H9 (cell line): Measurements from ENCODE around the gene LIN9. TPM values are rescaled to one million over a fixed set of nuclear protein-coding genes. Genes with fewer than 3 reads are reported as not detected.

ENCODE experiments used
- DNase-seq: peaks from one replicate; pipeline ENCODE4 v3.0.0-alpha.2; 2017
- H2AFZ ChIP-seq: one replicate; pipeline ENCODE4 v1.6.1; 2013; ENCODE audit warnings: mild to moderate bottlenecking, low read length, control low read depth, moderate library complexity
- H2AK5ac ChIP-seq: 2 replicates; pipeline ENCODE4 v1.6.1; 2013; ENCODE audit warnings: low read length, control low read depth, mixed read lengths; ENCODE audit not compliant: insufficient read length
- H2BK120ac ChIP-seq: one replicate; pipeline ENCODE4 v1.6.1; 2013; ENCODE audit warnings: low read depth, mild to moderate bottlenecking, low read length, control low read depth, inconsistent platforms; ENCODE audit not compliant: poor library complexity, severe bottlenecking
- H2BK12ac ChIP-seq: 2 replicates; pipeline ENCODE4 v1.6.1; 2013; ENCODE audit warnings: low read length, control low read depth, mixed read lengths, low read depth; ENCODE audit not compliant: insufficient read length
- H2BK15ac ChIP-seq: 2 replicates; pipeline ENCODE4 v1.6.1; 2013; ENCODE audit warnings: low read depth, low read length, control low read depth
- H2BK20ac ChIP-seq: one replicate; pipeline ENCODE4 v1.6.1; 2013; ENCODE audit warnings: low read depth, mild to moderate bottlenecking, low read length, control low read depth, inconsistent platforms; ENCODE audit not compliant: poor library complexity, severe bottlenecking
- H2BK5ac ChIP-seq: 2 replicates; pipeline ENCODE4 v1.6.1; 2013; ENCODE audit warnings: low read length, control low read depth, mixed read lengths; ENCODE audit not compliant: insufficient read length
- H3K14ac ChIP-seq: 2 replicates; pipeline ENCODE4 v1.6.1; 2013; ENCODE audit warnings: low read length, control low read depth; ENCODE audit not compliant: insufficient read depth
- H3K18ac ChIP-seq: 2 replicates; pipeline ENCODE4 v1.6.1; 2013; ENCODE audit warnings: low read depth, mild to moderate bottlenecking, mixed read lengths, low read length, control low read depth; ENCODE audit not compliant: insufficient read length
- H3K23ac ChIP-seq: 2 replicates; pipeline ENCODE4 v1.6.1; 2013; ENCODE audit warnings: low read length, control low read depth, mixed read lengths, low read depth; ENCODE audit not compliant: insufficient read length
- H3K23me2 ChIP-seq: 2 replicates; pipeline ENCODE4 v1.6.1; 2013; ENCODE audit warnings: low read depth, mild to moderate bottlenecking, mixed read lengths, low read length, control low read depth; ENCODE audit not compliant: insufficient read length, poor library complexity, severe bottlenecking
- H3K27ac ChIP-seq: 2 replicates; pipeline ENCODE4 v1.5.1; 2013; ENCODE audit warnings: low read length, control low read depth, mixed read lengths, low read depth; ENCODE audit not compliant: insufficient read length
- H3K27me3 ChIP-seq: 2 replicates; pipeline ENCODE4 v1.6.1; 2013; ENCODE audit warnings: low read length, control low read depth, inconsistent platforms; ENCODE audit not compliant: insufficient read depth
- H3K4ac ChIP-seq: 2 replicates; pipeline ENCODE4 v1.6.1; 2013; ENCODE audit warnings: low read depth, mild to moderate bottlenecking, control low read depth, inconsistent platforms, low read length, moderate library complexity
- H3K4me1 ChIP-seq: 2 replicates; pipeline ENCODE4 v1.6.1; 2013; ENCODE audit warnings: low read length, control low read depth, inconsistent platforms; ENCODE audit not compliant: insufficient read depth
- H3K4me2 ChIP-seq: 2 replicates; pipeline ENCODE4 v1.6.1; 2013; ENCODE audit warnings: low read length, control low read depth, mixed read lengths; ENCODE audit not compliant: insufficient read length, insufficient read depth
- H3K56ac ChIP-seq: 2 replicates; pipeline ENCODE4 v1.6.1; 2013; ENCODE audit warnings: low read depth, mild to moderate bottlenecking, mixed read lengths, low read length, control low read depth; ENCODE audit not compliant: insufficient read length
- H3K79me1 ChIP-seq: 2 replicates; pipeline ENCODE4 v1.6.1; 2013; ENCODE audit warnings: low read depth, mild to moderate bottlenecking, moderate library complexity, low read length, control low read depth, inconsistent platforms; ENCODE audit not compliant: insufficient read depth, poor library complexity, severe bottlenecking
- H3K79me2 ChIP-seq: 2 replicates; pipeline ENCODE4 v1.6.1; 2013; ENCODE audit warnings: low read length, control low read depth, inconsistent platforms; ENCODE audit not compliant: insufficient read depth
- H3K9ac ChIP-seq: 2 replicates; pipeline ENCODE4 v1.6.1; 2013; ENCODE audit warnings: low read length, control low read depth, mixed read lengths; ENCODE audit not compliant: insufficient read length; ENCODE audit errors: extremely low read depth
- H3K9me3 ChIP-seq: one replicate; pipeline ENCODE4 v1.6.1; 2013; ENCODE audit warnings: low read depth, low read length, inconsistent platforms; ENCODE audit not compliant: control insufficient read depth
- H3T11ph ChIP-seq: one replicate; pipeline ENCODE4 v1.6.1; 2013; ENCODE audit warnings: mild to moderate bottlenecking, low read length, control low read depth, inconsistent platforms
- H4K20me1 ChIP-seq: one replicate; pipeline ENCODE4 v1.6.1; 2013; ENCODE audit not compliant: control insufficient read depth, insufficient read length, insufficient read depth
- H4K5ac ChIP-seq: 2 replicates; pipeline ENCODE4 v1.6.1; 2013; ENCODE audit warnings: low read depth, mild to moderate bottlenecking, mixed read lengths, low read length, control low read depth; ENCODE audit not compliant: insufficient read length
- H4K8ac ChIP-seq: replicated peaks from 2 replicates; pipeline ENCODE4 v1.6.1; 2013; ENCODE audit warnings: low read length, control low read depth, mixed read lengths, low read depth; ENCODE audit not compliant: insufficient read length
- H4K91ac ChIP-seq: 2 replicates; pipeline ENCODE4 v1.6.1; 2013; ENCODE audit warnings: low read depth, mild to moderate bottlenecking, moderate library complexity, mixed read lengths, low read length, control low read depth; ENCODE audit not compliant: insufficient read length
- H3K27ac Mint-ChIP-seq, 3 experiments: 2 replicates in 2 of 3; 3 replicates in 1 of 3; pipeline ENCODE4 v1.8.0; 2020 to 2021; ENCODE audit warnings: mixed read lengths in 3 of 3, mild to moderate bottlenecking in 1 of 3, moderate library complexity in 1 of 3
- H3K27me3 Mint-ChIP-seq: 2 replicates; pipeline ENCODE4 v1.8.0; 2021; ENCODE audit warnings: low read depth, mild to moderate bottlenecking, moderate library complexity, mixed read lengths
- H3K36me3 Mint-ChIP-seq, 3 experiments: 2 replicates in 2 of 3; 3 replicates in 1 of 3; pipeline ENCODE4 v1.8.0; 2020 to 2021; ENCODE audit warnings: low read depth in 3 of 3, mixed read lengths in 3 of 3; ENCODE audit not compliant: insufficient read depth in 1 of 3
- H3K4me1 Mint-ChIP-seq, 2 experiments: 2 replicates each; pipeline ENCODE4 v1.8.0; 2020; ENCODE audit warnings: mixed read lengths in 2 of 2
- H3K4me3 Mint-ChIP-seq, 2 experiments: 2 replicates in 1 of 2; 3 replicates in 1 of 2; pipeline ENCODE4 v1.8.0; 2020 to 2021; ENCODE audit warnings: mild to moderate bottlenecking in 2 of 2, mixed read lengths in 2 of 2, moderate library complexity in 1 of 2
- H3K9me3 Mint-ChIP-seq, 2 experiments: 2 replicates in 1 of 2; 3 replicates in 1 of 2; pipeline ENCODE4 v1.8.0; 2020; ENCODE audit warnings: mild to moderate bottlenecking in 2 of 2, mixed read lengths in 2 of 2, moderate library complexity in 1 of 2
- WGBS: extraction: QIAGEN DNeasy Blood & Tissue Kit; methylation state at CpG from one replicate; pipeline ENCODE4 v1.1.7; 2013; ENCODE audit warnings: missing lambda C conversion rate, low lambda C conversion rate, mixed read lengths; ENCODE audit not compliant: insufficient read length; ENCODE audit errors: extremely low coverage; 5-methylcytosine and 5-hydroxymethylcytosine counted together
- total RNA-seq: library from RNA; stranded (reverse); gene quantifications from 2 replicates; pipeline ENCODE4 v1.2.1, GENCODE V29; 2021
- TF ChIP-seq, protein P1 (sequence below): fragments of 200-600 bp; sonication (generic); conservative IDR thresholded peaks from 3 replicates; pipeline ENCODE4 v1.8.0; 2021; ENCODE audit warnings: antibody characterized with exemption, mild to moderate bottlenecking

Gene LIN9
- total RNA-seq, 1 experiment from 2014 or later, result 9.5 TPM

DNA sequence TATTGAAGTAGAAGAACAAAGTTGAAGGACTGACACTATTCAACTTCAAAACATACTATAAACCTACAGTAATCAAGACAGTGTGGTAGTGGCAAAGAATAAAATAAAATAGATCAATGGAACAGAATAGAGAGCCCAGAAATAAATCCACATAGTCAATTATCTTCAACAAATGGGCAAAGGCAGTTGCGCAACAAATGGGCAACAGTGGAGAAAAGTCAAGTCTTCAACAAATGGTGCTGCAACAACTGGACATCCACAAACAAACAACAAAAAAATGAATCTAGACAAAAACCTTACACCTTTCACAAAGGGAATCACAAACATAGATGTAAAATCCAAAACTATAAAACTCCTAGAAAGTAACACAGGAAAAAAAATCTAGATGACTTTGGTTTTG, 47.1 kb downstream of the LIN9 start:
- Mint-ChIP-seq H3K36me3 (peaks cover 48 to 67% (median 63%) of the 10 kb centered on the region in 3 experiments), H3K27me3 (no peaks in the 10 kb centered on the region), H3K4me3 (no peak overlapping the region), H3K4me1 (no peaks in the 10 kb centered on the region), H3K27ac (no peak overlapping the region), H3K9me3 (peaks cover 22 to 23% of the 10 kb centered on the region in 2 experiments)
- Histone ChIP-seq H3K9ac (no peak overlapping the region), H3K14ac (no peak overlapping the region), H3K79me2 (no peaks in the 10 kb centered on the region), H2AK5ac (no peak overlapping the region), H3K4me1 (no peaks in the 10 kb centered on the region), H2BK20ac (no peak overlapping the region), H4K5ac (no peak overlapping the region), H3K56ac (no peak overlapping the region), H3T11ph (no peak overlapping the region), H4K91ac (no peak overlapping the region), H4K20me1 (no peaks in the 10 kb centered on the region), H3K27me3 (no peaks in the 10 kb centered on the region), H3K9me3 (no peaks in the 10 kb centered on the region), H3K4me2 (no peak overlapping the region), H4K8ac (no peak overlapping the region), H3K4ac (no peak overlapping the region), H3K23me2 (no peaks in the 10 kb centered on the region), H3K18ac (no peak overlapping the region), H2BK15ac (no peak overlapping the region), H3K27ac (no peak overlapping the region), H3K23ac (no peak overlapping the region), H2BK120ac (no peak overlapping the region), H2BK5ac (no peak overlapping the region), H2BK12ac (no peak overlapping the region), H3K79me1 (no peaks in the 10 kb centered on the region), H2AFZ (no peak overlapping the region)
- TF ChIP-seq, protein P1, sequence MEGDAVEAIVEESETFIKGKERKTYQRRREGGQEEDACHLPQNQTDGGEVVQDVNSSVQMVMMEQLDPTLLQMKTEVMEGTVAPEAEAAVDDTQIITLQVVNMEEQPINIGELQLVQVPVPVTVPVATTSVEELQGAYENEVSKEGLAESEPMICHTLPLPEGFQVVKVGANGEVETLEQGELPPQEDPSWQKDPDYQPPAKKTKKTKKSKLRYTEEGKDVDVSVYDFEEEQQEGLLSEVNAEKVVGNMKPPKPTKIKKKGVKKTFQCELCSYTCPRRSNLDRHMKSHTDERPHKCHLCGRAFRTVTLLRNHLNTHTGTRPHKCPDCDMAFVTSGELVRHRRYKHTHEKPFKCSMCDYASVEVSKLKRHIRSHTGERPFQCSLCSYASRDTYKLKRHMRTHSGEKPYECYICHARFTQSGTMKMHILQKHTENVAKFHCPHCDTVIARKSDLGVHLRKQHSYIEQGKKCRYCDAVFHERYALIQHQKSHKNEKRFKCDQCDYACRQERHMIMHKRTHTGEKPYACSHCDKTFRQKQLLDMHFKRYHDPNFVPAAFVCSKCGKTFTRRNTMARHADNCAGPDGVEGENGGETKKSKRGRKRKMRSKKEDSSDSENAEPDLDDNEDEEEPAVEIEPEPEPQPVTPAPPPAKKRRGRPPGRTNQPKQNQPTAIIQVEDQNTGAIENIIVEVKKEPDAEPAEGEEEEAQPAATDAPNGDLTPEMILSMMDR, result no peak
- no peak for DNase-seq
- WGBS, result no CpG with 5 or more reads among the region's 1 CpG
